ENCODE data around the gene ARHGAP6. TPM values are rescaled to one million over a fixed set of nuclear protein-coding genes. Genes with fewer than 3 reads are reported as not detected.
A peak's percentile ranks its signal among the peaks of the same experiment; 100 is the strongest.

The ARHGAP6 gene
- total and polyA plus RNA-seq, 11 donors, result 2.1 to 6.6 (median 2.5) TPM

DNA sequence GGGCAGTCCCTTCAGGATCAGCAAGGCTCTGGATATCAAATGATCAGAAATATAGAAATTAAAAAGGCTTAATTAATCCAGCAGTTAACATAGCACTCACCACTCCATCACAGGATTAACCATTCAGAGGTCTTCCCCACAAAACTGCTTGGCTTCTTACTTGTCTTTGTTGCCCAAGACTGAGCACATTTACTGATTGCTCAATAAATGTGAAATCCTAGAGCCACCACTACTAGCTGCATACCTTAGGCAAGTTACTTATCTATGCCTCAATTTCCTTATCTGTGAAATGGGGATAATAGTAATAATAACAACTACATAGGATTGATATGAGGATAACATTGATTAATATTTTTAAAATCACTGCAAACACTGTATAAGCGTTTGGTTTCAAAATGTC, 124.2 kb downstream of the ARHGAP6 start:
- intact Hi-C loops (cut with DNase I), result no loop called here
- ATAC-seq, result no peak
- WGBS, 4 donors, result 74 to 95% (median 94%) methylated on average over 1 of the region's 1 CpG

DNA sequence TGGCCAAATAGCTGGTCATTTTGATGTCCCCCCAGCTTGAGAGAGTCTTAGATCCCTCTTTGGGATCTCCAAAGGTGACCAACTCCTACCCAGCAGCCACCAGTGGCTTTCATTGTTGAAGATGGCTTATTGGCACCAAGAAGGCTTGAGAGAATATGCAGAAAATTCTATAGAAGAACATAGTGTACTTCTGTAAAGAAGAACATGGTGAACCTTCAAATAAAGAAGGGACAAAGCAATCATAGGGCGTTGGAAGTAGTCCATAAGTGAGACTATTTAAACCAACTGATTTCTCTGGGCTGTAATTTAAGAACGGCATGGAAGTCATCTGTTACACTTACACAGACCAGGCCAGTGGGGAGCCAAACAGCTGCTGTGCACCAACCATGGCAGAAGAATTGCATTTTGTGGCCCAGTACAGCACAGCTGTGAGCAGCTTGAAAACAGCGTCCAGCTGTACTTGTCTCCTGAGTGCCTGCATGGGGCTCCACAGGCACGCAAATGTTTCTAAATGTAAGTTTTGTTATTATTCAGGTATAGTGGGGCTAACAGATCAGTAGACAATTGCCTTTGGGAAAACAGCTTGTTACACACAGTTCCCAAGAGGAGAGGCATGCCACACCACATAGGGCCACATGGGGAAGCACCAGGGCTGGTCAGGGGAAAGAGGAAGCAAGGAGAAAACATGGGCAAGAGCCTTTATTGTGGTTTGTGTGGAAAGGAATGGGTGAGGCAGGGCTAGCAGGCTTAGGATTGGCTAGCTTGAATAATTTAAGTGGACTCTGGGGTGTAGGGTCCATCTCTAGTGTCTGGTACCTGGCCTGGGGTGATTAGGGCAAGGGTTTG, 125.0 kb downstream of the ARHGAP6 start:
- peak overlapping the region in 1 of 12 donors; percentile 26 for H3K27ac ChIP-seq
- H3K27me3 ChIP-seq, result peaks cover 0 to 8% (median 0%) of the 10 kb centered on the region in 9 donors
- intact Hi-C loops (cut with DNase I), result no loop called here
- ATAC-seq (peak in 2 of 4 donors; percentile 61 to 81), DNase-seq (peak in 4 of 5 donors; percentile 18 to 54 (median 42))
- WGBS, 4 donors, result 76 to 88% (median 80%) methylated on average over 4 of the region's 4 CpGs
- no peak overlapping the region for H3K4me3 ChIP-seq
- no peaks in the 10 kb centered on the region for H3K9me3 ChIP-seq
- H3K4me1 ChIP-seq, result no peaks in the 10 kb centered on the region
- TF ChIP-seq, protein P1, sequence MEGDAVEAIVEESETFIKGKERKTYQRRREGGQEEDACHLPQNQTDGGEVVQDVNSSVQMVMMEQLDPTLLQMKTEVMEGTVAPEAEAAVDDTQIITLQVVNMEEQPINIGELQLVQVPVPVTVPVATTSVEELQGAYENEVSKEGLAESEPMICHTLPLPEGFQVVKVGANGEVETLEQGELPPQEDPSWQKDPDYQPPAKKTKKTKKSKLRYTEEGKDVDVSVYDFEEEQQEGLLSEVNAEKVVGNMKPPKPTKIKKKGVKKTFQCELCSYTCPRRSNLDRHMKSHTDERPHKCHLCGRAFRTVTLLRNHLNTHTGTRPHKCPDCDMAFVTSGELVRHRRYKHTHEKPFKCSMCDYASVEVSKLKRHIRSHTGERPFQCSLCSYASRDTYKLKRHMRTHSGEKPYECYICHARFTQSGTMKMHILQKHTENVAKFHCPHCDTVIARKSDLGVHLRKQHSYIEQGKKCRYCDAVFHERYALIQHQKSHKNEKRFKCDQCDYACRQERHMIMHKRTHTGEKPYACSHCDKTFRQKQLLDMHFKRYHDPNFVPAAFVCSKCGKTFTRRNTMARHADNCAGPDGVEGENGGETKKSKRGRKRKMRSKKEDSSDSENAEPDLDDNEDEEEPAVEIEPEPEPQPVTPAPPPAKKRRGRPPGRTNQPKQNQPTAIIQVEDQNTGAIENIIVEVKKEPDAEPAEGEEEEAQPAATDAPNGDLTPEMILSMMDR (IDR thresholded peaks at IDR 0.05), result peak in 1 of 12 donors; percentile 5
- TF ChIP-seq POLR2A (IDR thresholded peaks at IDR 0.05), result no peak
- no peaks in the 10 kb centered on the region for H3K36me3 ChIP-seq

More for the DNA sequence above, 124.2 kb downstream of the ARHGAP6 start:
- no peak overlapping the region for H3K4me3 ChIP-seq
- H3K4me1 ChIP-seq, result no peaks in the 10 kb centered on the region
- TF ChIP-seq, protein P1 (IDR thresholded peaks at IDR 0.05), result no peak
- no peak for TF ChIP-seq POLR2A (IDR thresholded peaks at IDR 0.05)
- H3K27ac ChIP-seq, result peak overlapping the region in 1 of 12 donors; percentile 26
- DNase-seq, result no peak
- H3K27me3 ChIP-seq, result peaks cover 0 to 5% (median 0%) of the 10 kb centered on the region in 9 donors
- no peaks in the 10 kb centered on the region for H3K36me3 ChIP-seq
- no peaks in the 10 kb centered on the region for H3K9me3 ChIP-seq

DNA sequence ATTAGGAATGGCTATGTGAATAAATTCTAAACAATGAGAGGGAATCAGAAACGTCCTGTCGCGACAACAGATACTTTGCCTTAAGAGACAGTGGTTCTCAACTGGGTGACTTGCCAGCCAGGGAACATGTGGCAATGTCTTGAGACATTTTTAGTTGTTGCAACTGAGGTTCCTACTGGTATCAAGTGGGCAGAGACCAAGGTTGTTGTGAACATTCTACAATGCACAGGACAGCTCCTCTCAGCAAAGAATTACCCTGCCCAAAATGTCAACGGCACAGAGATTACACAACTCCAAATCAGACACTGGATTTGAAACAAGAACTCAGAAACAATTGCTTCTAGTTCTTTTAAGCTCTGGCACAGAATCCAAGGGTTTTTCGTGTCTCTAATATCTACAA, 128.6 kb downstream of the ARHGAP6 start:
- no peak for TF ChIP-seq POLR2A (IDR thresholded peaks at IDR 0.05)
- TF ChIP-seq, protein P1 (IDR thresholded peaks at IDR 0.05), result no peak
- no peak overlapping the region for H3K4me3 ChIP-seq
- DNase-seq, result no peak
- no peaks in the 10 kb centered on the region for H3K9me3 ChIP-seq
- no peaks in the 10 kb centered on the region for H3K4me1 ChIP-seq
- H3K27ac ChIP-seq, result no peak overlapping the region
- H3K36me3 ChIP-seq, result no peaks in the 10 kb centered on the region
- H3K27me3 ChIP-seq, result peaks cover 0 to 3% (median 0%) of the 10 kb centered on the region in 9 donors
- WGBS, 4 donors, result 59 to 71% (median 65%) methylated on average over 5 of the region's 5 CpGs
- intact Hi-C loops (cut with DNase I), result loop anchor here in 3 of 10 donors (2.0 to 10.0 kb wide), 3 partner anchors 188 to 392 kb away; no protein-coding TSS in a partner anchor
- ATAC-seq, result no peak

DNA sequence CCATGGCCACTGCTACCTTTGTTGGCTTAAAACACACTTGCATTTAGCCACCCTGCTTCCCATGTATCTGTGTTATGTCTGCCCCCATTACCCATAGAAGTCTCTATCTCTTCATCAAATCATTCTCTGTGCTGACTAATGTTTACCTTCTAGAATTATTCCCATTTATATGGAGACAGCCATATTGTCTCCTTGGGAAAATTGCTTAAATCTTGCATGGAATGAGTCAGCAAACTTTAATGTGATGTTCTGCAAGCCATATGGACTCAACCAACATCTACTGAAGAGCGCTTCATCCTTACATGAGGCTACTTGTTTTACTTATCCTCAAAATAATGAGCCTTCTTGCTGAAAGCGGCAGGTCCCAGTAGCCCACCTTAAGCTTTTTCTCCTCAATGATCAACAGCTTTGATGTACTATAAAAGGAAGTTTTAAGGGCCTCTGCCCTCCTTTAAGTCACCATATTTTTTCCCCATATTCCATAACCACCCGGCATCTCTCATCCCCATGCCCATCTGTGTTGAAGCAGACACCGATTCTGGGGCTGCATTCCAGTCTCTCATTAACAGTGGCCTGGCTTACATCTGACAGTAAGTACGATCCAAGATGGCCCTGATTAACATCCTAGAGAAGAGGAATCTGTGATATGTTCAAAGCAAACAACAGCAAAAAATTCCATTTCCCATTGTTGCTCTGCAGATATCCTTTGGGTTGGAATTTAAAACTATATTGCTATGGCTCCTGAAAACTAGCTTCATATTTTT, 130.4 kb downstream of the ARHGAP6 start:
- 72 to 77% (median 76%) methylated on average over 5 of the region's 5 CpGs for WGBS, 4 donors
- Histone ChIP-seq H3K9me3 (no peaks in the 10 kb centered on the region), H3K36me3 (no peaks in the 10 kb centered on the region), H3K27ac (no peak overlapping the region), H3K4me3 (no peak overlapping the region), H3K4me1 (no peaks in the 10 kb centered on the region), H3K27me3 (peaks cover 0 to 3% (median 0%) of the 10 kb centered on the region in 9 donors)
- intact Hi-C loops (cut with DNase I), result loop anchor here in 4 of 10 donors (2.0 to 10.0 kb wide), 4 partner anchors 189 to 391 kb away; no protein-coding TSS in a partner anchor
- no peak for TF ChIP-seq POLR2A (IDR thresholded peaks at IDR 0.05)
- TF ChIP-seq, protein P1 (IDR thresholded peaks at IDR 0.05), result no peak
- ATAC-seq (no peak), DNase-seq (no peak)

Data from heart left ventricle (tissue), 16 donors.